Left renal cortex interstitium (tissue), 4 donors: Measurements from ENCODE around the gene PAX6. TPM values are rescaled to one million over a fixed set of nuclear protein-coding genes. Genes with fewer than 3 reads are reported as not detected.

Experiments
- DNase-seq, 4 donors: peaks; one replicate each; pipeline ENCODE4 v3.0.0-alpha.2; 2013; ENCODE audit warnings: low read depth in 4 of 4, low spot score in 2 of 4, missing footprints in 1 of 4
- polyA plus RNA-seq, 4 donors: library from polyadenylated mRNA; unstranded; fragments of 120-200 nt; gene quantifications; one replicate each; pipeline ENCODE4 v1.2.1, GENCODE V29; 2013; ENCODE audit not compliant: insufficient read length in 4 of 4

PAX6 gene
- polyA plus RNA-seq, 4 donors = 0.10 to 0.11 TPM; not detected in 2

- no peak for DNase-seq
These were observed 11.4 kb downstream of the PAX6 start for GRCh38 chr11:31799435-31800397.

GRCh38 chr11:31798554-31799434, 12.3 kb downstream of the PAX6 start:
- no peak for DNase-seq

GRCh38 chr11:31798057-31798553, 13.0 kb downstream of the PAX6 start:
- no peak for DNase-seq

DNA sequence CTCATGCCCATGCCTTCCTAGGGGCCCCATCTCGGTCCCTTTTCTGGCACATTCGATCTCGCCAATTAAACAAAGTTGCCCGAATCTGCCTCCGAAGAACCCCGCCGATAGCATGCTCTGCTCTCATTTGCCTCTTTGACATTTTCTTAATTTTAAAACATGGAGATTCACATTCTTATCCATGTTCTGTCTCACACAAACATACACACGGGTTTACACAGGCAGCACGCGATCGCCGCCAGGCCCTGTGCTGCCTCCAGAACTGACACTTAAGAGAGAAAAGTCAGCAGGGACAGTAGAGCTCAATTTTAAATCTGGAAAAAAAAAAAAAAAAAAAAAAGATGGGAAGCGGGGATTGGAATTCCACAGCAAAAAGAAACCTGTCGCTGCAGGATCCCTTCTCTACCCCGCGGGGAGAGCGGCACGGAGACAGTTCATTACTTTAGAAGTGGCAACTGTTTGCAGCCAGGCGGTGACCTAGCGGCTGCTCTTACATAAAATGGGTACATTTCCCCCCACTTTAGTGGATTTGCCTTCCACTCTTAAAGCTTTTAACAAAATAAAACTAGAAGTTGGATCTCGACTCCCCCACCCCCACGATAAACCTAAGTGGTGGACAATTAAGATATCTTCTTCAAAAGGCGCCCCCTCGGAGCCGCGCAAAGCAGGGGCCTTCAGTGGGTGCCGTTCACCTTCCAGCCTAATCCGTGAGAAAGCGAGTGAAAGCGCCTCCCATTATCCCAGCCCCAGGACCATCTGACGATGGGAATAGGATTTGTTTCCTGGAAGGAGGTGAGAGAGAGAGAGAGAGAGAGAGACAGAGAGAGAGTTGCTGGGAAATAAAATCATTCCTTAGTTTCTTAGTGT, 13.7 kb downstream of the PAX6 start:
- DNase-seq = no peak

GRCh38 chr11:31796499-31797189, 14.5 kb downstream of the PAX6 start:
- DNase-seq = no peak

GRCh38 chr11:31795706-31796498, 15.2 kb downstream of the PAX6 start:
- no peak for DNase-seq

DNA sequence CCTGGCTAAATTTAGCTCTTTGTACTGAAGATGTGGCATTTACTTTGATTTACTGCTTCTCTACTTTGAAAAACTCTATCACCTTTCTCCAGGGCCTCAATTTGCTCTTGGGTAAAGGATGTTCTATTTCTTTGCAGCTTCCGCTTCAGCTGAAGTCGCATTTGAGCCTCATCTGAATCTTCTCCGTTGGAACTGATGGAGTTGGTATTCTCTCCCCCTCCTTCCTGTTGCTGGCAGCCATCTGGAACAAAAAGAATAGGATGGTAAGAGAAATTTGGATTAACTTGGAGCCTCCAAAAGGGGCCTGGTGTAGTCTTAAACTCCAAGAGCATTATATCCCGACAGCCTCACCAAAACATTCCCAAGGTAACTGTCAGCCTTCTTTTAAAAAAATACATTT, 16.6 kb downstream of the PAX6 start:
- DNase-seq = no peak

GRCh38 chr11:31793264-31793663, 17.9 kb downstream of the PAX6 start:
- no peak for DNase-seq

- no peak for DNase-seq
These were observed 18.7 kb downstream of the PAX6 start for GRCh38 chr11:31792456-31792855.

DNA sequence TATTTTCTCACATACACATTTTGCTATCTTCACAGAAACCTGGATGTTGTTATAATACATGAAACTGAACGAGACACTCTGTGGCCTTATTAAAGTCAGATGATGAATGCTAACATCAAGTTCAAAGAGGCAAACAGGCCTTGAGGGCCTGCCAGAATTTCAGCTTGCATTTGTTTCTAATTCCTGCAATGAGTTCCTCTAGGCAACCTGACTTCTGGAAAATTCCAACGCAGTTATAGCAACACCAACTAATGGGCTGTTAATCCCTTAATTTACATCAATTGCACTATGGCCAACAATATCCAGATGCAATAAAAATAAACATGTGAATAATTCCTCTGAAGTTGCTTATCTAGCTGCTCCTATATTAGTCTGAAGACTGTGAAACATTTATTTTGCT, 19.1 kb downstream of the PAX6 start:
- DNase-seq = no peak

DNA sequence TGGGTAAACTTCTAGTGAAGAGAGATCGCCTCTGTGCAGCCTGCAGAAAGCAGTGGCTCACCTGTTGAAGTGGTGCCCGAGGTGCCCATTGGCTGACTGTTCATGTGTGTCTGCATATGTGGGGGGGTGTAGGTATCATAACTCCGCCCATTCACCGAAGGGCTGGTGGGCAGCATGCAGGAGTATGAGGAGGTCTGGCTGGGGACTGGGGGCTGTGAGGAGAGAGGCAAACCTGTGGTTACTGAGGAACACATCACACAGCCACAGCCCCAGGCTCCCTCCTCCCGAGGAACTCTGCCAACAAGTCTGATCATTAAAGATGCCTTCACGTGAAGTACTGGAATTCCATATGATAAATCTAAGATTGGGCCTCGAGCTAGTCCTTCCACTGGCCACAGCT, 20.5 kb downstream of the PAX6 start:
- no peak for DNase-seq

- DNase-seq = no peak
These were observed 23.0 kb downstream of the PAX6 start for GRCh38 chr11:31788085-31788484.

DNA sequence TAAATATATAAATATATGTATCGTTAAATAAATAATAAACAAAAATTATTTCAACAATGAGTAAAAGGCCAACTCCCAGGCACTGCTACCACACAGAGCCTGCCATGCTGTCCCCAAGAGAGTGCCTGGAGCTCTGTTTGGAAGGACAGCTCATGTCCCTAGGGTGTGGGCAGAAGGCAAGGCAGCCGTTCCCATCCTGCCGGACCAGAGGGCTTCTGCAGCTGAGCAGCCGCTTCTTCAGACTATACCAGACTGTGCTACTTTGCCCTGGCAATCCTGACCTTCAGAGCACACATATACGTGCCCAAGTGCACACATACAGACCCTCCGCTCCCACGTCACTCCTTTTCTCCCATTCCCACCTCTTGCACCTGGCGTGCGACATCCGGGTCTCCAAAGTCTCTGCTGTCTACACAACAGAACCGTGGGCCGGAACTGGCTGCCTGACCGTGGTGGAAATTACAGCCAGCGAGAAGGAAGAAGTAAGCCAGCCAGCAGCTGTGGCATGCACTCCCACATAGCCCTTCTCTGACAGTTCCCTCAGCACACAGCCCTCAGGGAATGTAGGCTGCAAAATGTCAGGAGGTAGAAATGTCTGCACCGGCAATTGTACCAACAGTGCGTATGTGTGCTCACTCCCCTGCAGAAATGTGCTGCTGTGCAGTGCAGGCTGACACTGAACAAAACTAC, 24.0 kb downstream of the PAX6 start:
- DNase-seq = no peak

- no peak for DNase-seq
These were observed 26.5 kb downstream of the PAX6 start for GRCh38 chr11:31784611-31785010.

GRCh38 chr11:31783252-31783651, 27.9 kb downstream of the PAX6 start:
- DNase-seq = no peak

DNA sequence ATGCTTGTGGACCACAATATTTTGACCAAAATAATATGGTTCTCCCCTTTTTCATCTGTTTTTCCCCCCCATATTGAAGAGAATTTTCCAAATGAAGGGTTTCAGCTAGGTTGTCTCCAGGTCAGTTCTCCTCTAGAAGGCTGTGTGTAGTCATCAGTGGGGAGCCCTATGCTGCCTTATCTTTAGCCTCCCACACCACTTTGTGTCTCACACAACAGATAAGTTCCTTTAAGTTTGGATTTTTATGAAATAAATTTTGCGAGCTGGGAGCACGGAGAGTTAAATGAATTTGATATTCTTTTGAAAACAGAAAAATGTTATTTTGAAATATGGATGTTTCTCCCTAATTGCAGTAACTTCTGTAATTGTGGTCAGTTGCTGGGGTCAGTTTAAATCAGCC, 28.9 kb downstream of the PAX6 start:
- DNase-seq = no peak

GRCh38 chr11:31780480-31780971, 30.6 kb downstream of the PAX6 start:
- DNase-seq = no peak

GRCh38 chr11:31780078-31780477, 31.0 kb downstream of the PAX6 start:
- no peak for DNase-seq
